NCI-H446 (cell line): ENCODE data around the gene JAGN1.
"Not testable (repeated sequence)": the region's sequence is repeated elsewhere in the genome, so short reads cannot be mapped to it uniquely, and the experiment has no call there.

Experiments
- DNase-seq, 2 experiments: peaks; one replicate each; lab custom pipeline; 2025; lab: John Stamatoyannopoulos, UW

The JAGN1 gene

GRCh38 chr3:9890249-9891071 lies at the start of gene JAGN1:
TSS of gene JAGN1 (plus strand) at chr3:9890610. CDS start at chr3:9890723, 113 bp downstream.
- DNase-seq, result peak; percentile 31 to 80

- DNase-seq, result no peak
Measured at GRCh38 chr3:9841015-9841414, 49.4 kb upstream of the JAGN1 start.

- DNase-seq, result peak; percentile 83 to 93
Measured at GRCh38 chr3:9843715-9844438, 46.5 kb upstream of the JAGN1 start, which contains the start of gene RPUSD3. TSS of gene RPUSD3 (minus strand) at chr3:9844008. CDS start at chr3:9843990, 18 bp downstream.

- DNase-seq, result no peak
Measured at GRCh38 chr3:9846231-9846630, 44.2 kb upstream of the JAGN1 start.

GRCh38 chr3:9846931-9847488 lies 43.4 kb upstream of the JAGN1 start:
- DNase-seq, result no peak

- DNase-seq, result not testable (repeated sequence)
Measured at GRCh38 chr3:9847870-9848269, 42.5 kb upstream of the JAGN1 start.

GRCh38 chr3:9848860-9849259 lies 41.5 kb upstream of the JAGN1 start:
- peak in 1 of 2 experiments; percentile 12 for DNase-seq

GRCh38 chr3:9851383-9851782 lies 39.0 kb upstream of the JAGN1 start:
- DNase-seq, result not testable (repeated sequence)

- not testable (repeated sequence) for DNase-seq
Measured at GRCh38 chr3:9851926-9852325, 38.5 kb upstream of the JAGN1 start.

- DNase-seq, result no peak
Measured at GRCh38 chr3:9852528-9852927, 37.9 kb upstream of the JAGN1 start.

GRCh38 chr3:9854291-9854940 lies 36.0 kb upstream of the JAGN1 start:
- not testable (repeated sequence) for DNase-seq

GRCh38 chr3:9855594-9855993 lies 34.8 kb upstream of the JAGN1 start:
- no peak for DNase-seq

- no peak for DNase-seq
Measured at GRCh38 chr3:9859530-9860025, 30.8 kb upstream of the JAGN1 start.

- DNase-seq, result no peak
Measured at GRCh38 chr3:9861201-9861600, 29.2 kb upstream of the JAGN1 start.

- no peak for DNase-seq
Measured at GRCh38 chr3:9861626-9862130, 28.7 kb upstream of the JAGN1 start.

- no peak for DNase-seq
Measured at GRCh38 chr3:9862391-9863057, 27.9 kb upstream of the JAGN1 start.

- no peak for DNase-seq
Measured at GRCh38 chr3:9863058-9863772, 27.2 kb upstream of the JAGN1 start.

GRCh38 chr3:9864200-9864927 lies 26.0 kb upstream of the JAGN1 start:
- DNase-seq, result peak in 1 of 2 experiments; percentile 63

GRCh38 chr3:9865125-9865637 lies 25.2 kb upstream of the JAGN1 start:
- not testable (repeated sequence) for DNase-seq

- peak in 1 of 2 experiments; percentile 1 for DNase-seq
Measured at GRCh38 chr3:9866639-9867038, 23.8 kb upstream of the JAGN1 start.
